Stimulated activated CD4-positive, alpha-beta T cell treated with anti-CD3 and anti-CD28 coated beads, Interleukin-15, amount 100 ng/mL, for 24 hours (primary cell): Measurements from ENCODE around the gene HSD17B12.
A peak's percentile ranks its signal among the peaks of the same experiment; 100 is the strongest.

Source experiments
- DNase-seq: peaks from one replicate; pipeline ENCODE4 v3.0.0-alpha.2; 2020

HSD17B12 gene

GRCh38 chr11:43879789-43880639, 199.5 kb downstream of the HSD17B12 start:
- DNase-seq, result no peak

GRCh38 chr11:43880640-43881159, 200.2 kb downstream of the HSD17B12 start, which contains the start of gene ALKBH3:
ALKBH3 (plus strand) TSS chr11:43880831; CDS start chr11:43882653, 1,822 bp downstream.
- peak; percentile 93 for DNase-seq

- no peak for DNase-seq
These were observed 212.3 kb downstream of the HSD17B12 start for GRCh38 chr11:43892851-43893250.

- DNase-seq, result no peak
These were observed 214.0 kb downstream of the HSD17B12 start for GRCh38 chr11:43894546-43894945.

- no peak for DNase-seq
These were observed 215.1 kb downstream of the HSD17B12 start for GRCh38 chr11:43895601-43896000.

DNA sequence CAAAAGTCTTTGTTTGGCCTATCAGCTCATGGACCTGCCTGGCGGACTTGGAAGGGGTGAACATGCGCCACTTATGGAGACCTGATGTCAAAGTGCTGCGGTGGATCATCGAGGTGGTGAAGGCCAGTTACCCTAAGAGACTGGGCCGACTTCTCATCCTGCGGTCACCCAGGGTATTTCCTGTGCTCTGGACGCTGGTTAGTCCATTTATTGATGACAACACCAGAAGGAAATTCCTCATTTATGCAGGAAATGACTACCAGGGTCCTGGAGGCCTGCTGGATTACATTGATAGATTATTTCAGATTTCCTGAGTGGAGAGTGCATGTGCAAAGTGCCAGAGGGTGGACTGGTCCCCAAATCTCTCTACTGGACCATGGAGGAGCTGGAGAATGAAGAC, 218.0 kb downstream of the HSD17B12 start:
- no peak for DNase-seq

GRCh38 chr11:43899094-43899493, 218.6 kb downstream of the HSD17B12 start:
- no peak for DNase-seq

GRCh38 chr11:43901551-43901950, 221.0 kb downstream of the HSD17B12 start:
- no peak for DNase-seq

DNA sequence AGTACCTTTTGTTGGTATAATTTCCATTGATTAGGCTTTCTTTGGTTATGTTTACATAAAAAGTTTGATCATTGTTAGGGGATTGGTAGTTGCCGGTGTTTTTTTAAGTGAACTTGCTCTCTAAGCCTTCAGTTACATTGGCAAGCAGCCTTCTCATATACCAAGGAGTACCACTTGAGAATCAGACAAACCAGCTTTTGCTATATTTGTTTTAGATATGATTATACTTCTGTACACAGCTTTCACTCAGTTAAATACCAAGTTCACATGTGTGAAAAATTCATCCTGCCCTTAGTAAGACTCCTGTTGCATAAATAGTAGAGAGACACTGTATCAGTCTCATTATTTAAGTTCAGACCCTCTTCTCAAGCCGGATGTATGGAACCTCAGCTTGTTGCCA, 222.5 kb downstream of the HSD17B12 start:
- no peak for DNase-seq

GRCh38 chr11:43903969-43904368, 223.4 kb downstream of the HSD17B12 start:
- DNase-seq, result no peak

DNA sequence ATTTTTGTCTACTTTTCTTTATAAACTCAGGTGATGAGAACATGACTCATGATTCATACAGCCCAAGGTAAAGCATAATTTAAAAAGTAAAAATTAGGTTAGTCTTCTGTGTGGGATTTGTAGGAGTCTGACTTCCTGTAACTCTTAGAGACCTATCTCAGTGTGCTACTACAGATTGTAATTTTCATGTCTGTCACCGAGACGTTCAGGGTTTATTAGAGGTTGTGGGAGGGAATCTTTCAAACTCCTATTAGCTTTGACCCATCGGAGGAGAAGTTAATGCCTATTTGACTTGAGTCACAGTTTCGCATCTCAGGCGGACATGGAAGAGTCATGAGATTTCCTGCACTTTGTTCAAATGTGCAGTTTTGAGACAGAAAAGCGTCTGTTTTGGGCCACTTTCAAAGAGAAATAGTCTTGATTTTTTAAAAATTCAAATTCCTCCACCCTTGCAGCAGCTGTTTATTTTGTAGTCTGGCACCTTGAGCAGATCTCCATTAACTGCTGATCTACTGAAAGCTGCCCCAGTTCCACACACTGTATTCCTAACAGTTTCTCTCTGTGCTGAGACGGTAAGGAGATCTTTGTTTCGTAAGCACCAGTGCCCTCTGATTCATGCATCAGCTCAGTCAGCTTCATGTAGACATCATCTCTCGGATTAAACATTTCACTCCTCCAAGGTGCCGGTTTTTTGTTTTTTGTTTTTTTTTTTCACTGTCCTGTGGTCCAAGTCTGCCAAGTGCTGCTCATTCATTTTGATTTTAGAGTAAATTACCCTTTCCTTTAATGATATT, 224.4 kb downstream of the HSD17B12 start:
- DNase-seq, result no peak

- no peak for DNase-seq
These were observed 225.3 kb downstream of the HSD17B12 start for GRCh38 chr11:43905813-43906241.
